HCT116 (cell line): ENCODE data around the gene DGAT2.

ENCODE experiments used
- CBX3 ChIP-seq: IDR thresholded peaks from 2 replicates; pipeline ENCODE4 v1.6.1; 2012; ENCODE audit warnings: low read depth
- CEBPB ChIP-seq: IDR thresholded peaks from 2 replicates; pipeline ENCODE4 v1.6.1; 2012; ENCODE audit warnings: low read depth
- EGR1 ChIP-seq: IDR thresholded peaks from 2 replicates; pipeline ENCODE4 v1.6.1; 2012; ENCODE audit warnings: low read depth
- EZH2 ChIP-seq: fragments of 200-600 bp; sonication (generic); IDR thresholded peaks from 2 replicates; pipeline ENCODE4 v1.6.1; 2017; ENCODE audit warnings: antibody characterized with exemption, mixed run types
- EZH2phosphoT487 ChIP-seq: fragments of 200-600 bp; IDR thresholded peaks from 2 replicates; pipeline ENCODE4 v1.6.1; 2018; ENCODE audit warnings: antibody characterized with exemption, borderline replicate concordance
- JUND ChIP-seq: IDR thresholded peaks from 2 replicates; pipeline ENCODE4 v1.6.1; 2012
- POLR2A ChIP-seq: IDR thresholded peaks from 2 replicates; pipeline ENCODE4 v1.7.0; 2011; ENCODE audit warnings: borderline replicate concordance; ENCODE audit not compliant: insufficient read depth, insufficient read length; ENCODE audit errors: extremely low read depth
- POLR2AphosphoS5 ChIP-seq: IDR thresholded peaks from 2 replicates; pipeline ENCODE4 v1.6.1; 2011; ENCODE audit warnings: mild to moderate bottlenecking, low read depth, low read length, moderate library complexity
- RAD21 ChIP-seq: IDR thresholded peaks from 2 replicates; pipeline ENCODE4 v1.6.1; 2012; ENCODE audit warnings: low read depth, mild to moderate bottlenecking
- SRF ChIP-seq: IDR thresholded peaks from 2 replicates; pipeline ENCODE4 v1.6.1; 2012; ENCODE audit warnings: low read depth
- ZNF274 ChIP-seq: fragments of 200-500 bp; sonication (Bioruptor generic); IDR thresholded peaks from 2 replicates; pipeline ENCODE4 v1.6.1; 2014; ENCODE audit warnings: mild to moderate bottlenecking, low read depth, low read length, inconsistent platforms
- TF ChIP-seq, protein P1 (sequence below), 3 experiments: fragments of 200-600 bp in 1 of 3; sonication (generic) in 1 of 3; IDR thresholded peaks in 2 of 3; conservative IDR thresholded peaks in 1 of 3; 2 replicates each; pipeline ENCODE4 v1.5.1; 2012 to 2017; ENCODE audit warnings: low read depth in 2 of 3, low read length in 2 of 3, antibody characterized with exemption in 1 of 3, borderline replicate concordance in 1 of 3, control low read depth in 1 of 3, mild to moderate bottlenecking in 1 of 3, mixed read lengths in 1 of 3, mixed run types in 1 of 3, moderate library complexity in 1 of 3; ENCODE audit not compliant: insufficient read depth in 1 of 3
- TF ChIP-seq, protein P2 (sequence below): IDR thresholded peaks from 2 replicates; pipeline ENCODE4 v1.6.1; 2012
- TF ChIP-seq, protein P3 (sequence below): IDR thresholded peaks from 2 replicates; pipeline ENCODE4 v1.6.1; 2012

DNA sequence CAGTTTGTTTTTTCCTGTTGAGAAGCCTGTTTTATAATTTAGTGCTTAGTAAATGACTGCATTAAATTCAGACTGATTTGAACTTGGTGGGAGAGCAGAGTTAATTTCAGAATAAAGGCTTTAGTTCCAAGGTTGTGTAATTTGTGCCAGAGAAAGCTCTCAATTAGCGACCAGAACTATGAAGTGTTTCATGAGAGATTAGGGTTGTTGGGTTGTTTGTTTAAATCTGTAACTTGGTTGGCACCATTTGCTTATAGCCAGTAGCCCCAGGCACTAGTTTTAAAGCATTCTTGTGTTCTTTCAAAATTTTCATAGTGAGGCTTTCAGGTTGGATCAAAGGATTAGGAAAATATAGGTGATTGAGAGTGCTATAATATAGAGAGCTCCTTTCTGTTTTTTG lies 71.9 kb downstream of the DGAT2 start:
- no peak for TF ChIP-seq EGR1
- TF ChIP-seq EZH2 = no peak
- no peak for TF ChIP-seq ZNF274
- TF ChIP-seq, protein P1, sequence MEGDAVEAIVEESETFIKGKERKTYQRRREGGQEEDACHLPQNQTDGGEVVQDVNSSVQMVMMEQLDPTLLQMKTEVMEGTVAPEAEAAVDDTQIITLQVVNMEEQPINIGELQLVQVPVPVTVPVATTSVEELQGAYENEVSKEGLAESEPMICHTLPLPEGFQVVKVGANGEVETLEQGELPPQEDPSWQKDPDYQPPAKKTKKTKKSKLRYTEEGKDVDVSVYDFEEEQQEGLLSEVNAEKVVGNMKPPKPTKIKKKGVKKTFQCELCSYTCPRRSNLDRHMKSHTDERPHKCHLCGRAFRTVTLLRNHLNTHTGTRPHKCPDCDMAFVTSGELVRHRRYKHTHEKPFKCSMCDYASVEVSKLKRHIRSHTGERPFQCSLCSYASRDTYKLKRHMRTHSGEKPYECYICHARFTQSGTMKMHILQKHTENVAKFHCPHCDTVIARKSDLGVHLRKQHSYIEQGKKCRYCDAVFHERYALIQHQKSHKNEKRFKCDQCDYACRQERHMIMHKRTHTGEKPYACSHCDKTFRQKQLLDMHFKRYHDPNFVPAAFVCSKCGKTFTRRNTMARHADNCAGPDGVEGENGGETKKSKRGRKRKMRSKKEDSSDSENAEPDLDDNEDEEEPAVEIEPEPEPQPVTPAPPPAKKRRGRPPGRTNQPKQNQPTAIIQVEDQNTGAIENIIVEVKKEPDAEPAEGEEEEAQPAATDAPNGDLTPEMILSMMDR (IDR thresholded peaks at IDR 0.05 in 2 of 3, conservative IDR thresholded peaks at IDR 0.05 in 1 of 3; ENCODE audit: borderline replicate concordance in 1 of 3, insufficient read depth in 1 of 3, low read depth in 2 of 3, low read length in 2 of 3) = no peak
- no peak for TF ChIP-seq POLR2AphosphoS5
- TF ChIP-seq CBX3 = no peak
- no peak for TF ChIP-seq POLR2A
- TF ChIP-seq, protein P2, sequence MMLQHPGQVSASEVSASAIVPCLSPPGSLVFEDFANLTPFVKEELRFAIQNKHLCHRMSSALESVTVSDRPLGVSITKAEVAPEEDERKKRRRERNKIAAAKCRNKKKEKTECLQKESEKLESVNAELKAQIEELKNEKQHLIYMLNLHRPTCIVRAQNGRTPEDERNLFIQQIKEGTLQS = no peak
- TF ChIP-seq RAD21 = no peak
- TF ChIP-seq JUND = no peak
- TF ChIP-seq, protein P3, sequence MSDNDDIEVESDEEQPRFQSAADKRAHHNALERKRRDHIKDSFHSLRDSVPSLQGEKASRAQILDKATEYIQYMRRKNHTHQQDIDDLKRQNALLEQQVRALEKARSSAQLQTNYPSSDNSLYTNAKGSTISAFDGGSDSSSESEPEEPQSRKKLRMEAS = no peak
- no peak for TF ChIP-seq CEBPB
- TF ChIP-seq EZH2phosphoT487 = no peak
- no peak for TF ChIP-seq SRF
